SK-N-SH (cell line): Measurements from ENCODE around the gene MGAT4B.

ENCODE experiments used
- CTCF ChIP-seq: fragments of 200-600 bp; sonication (generic); IDR thresholded peaks from 2 replicates; pipeline ENCODE4 v1.6.1; 2017; ENCODE audit warnings: antibody characterized with exemption, mild to moderate bottlenecking, moderate library complexity
- EP300 ChIP-seq, 2 experiments: IDR thresholded peaks; 2 replicates each; pipeline versions ENCODE4 v1.4.0 to v1.6.1; 2012; ENCODE audit warnings: borderline replicate concordance in 1 of 2, low read depth in 1 of 2, low read length in 1 of 2
- EZH2phosphoT487 ChIP-seq: fragments of 200-600 bp; sonication (generic); IDR thresholded peaks from 2 replicates; pipeline ENCODE4 v1.6.1; 2017; ENCODE audit warnings: low read depth, mixed run types, mild to moderate bottlenecking, antibody characterized with exemption, moderate library complexity, borderline replicate concordance
- RAD21 ChIP-seq: IDR thresholded peaks from 2 replicates; pipeline ENCODE4 v1.6.1; 2012; ENCODE audit warnings: mild to moderate bottlenecking, low read length
- TF ChIP-seq, protein P1 (sequence below): fragments of 150-350 bp; IDR thresholded peaks from 2 replicates; pipeline ENCODE4 v1.6.1; 2016; ENCODE audit warnings: mild to moderate bottlenecking, low read depth, low read length
- TF ChIP-seq, protein P2 (sequence below): IDR thresholded peaks from 2 replicates; pipeline ENCODE4 v1.4.0; 2012; ENCODE audit warnings: low read depth

DNA sequence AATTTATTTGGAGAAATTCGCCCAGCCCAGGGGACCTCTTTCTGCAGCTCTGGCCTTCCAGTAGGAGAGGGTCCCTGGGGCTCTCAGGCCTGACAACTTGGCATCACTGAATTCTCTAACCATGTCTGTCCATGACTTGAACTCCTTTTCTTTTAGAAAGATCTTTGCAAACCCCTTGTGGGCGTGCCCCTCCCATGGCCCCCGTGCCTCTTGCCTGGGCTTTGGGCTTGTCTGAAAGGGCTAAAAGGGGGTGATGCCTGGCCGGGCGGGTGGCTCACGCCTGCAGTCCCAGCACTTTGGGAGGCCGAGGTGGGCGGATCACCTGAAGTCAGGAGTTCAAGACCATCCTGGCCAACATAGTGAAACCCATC, 10.8 kb upstream of the MGAT4B start:
- TF ChIP-seq RAD21 (no peak), CTCF (no peak), EP300 (IDR thresholded peaks at IDR 0.05; ENCODE audit: borderline replicate concordance in 1 of 2, low read depth in 1 of 2, low read length in 1 of 2) (no peak), EZH2phosphoT487 (no peak)
- TF ChIP-seq, protein P1, sequence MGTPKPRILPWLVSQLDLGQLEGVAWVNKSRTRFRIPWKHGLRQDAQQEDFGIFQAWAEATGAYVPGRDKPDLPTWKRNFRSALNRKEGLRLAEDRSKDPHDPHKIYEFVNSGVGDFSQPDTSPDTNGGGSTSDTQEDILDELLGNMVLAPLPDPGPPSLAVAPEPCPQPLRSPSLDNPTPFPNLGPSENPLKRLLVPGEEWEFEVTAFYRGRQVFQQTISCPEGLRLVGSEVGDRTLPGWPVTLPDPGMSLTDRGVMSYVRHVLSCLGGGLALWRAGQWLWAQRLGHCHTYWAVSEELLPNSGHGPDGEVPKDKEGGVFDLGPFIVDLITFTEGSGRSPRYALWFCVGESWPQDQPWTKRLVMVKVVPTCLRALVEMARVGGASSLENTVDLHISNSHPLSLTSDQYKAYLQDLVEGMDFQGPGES: no peak
- TF ChIP-seq, protein P2, sequence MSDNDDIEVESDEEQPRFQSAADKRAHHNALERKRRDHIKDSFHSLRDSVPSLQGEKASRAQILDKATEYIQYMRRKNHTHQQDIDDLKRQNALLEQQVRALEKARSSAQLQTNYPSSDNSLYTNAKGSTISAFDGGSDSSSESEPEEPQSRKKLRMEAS: no peak
